PC-3 (cell line): ENCODE measurements around the gene ONECUT1. TPM values are rescaled to one million over a fixed set of nuclear protein-coding genes. Genes with fewer than 3 reads are reported as not detected.

ENCODE experiments used
- ATAC-seq: fragments of 200-7000 bp; cut with Tn5 transposase; 2 replicates; pipeline ENCODE4 v1.9.1; 2020; ENCODE audit warnings: mild to moderate bottlenecking, moderate library complexity
- BruUV-seq: library from RNA; stranded (reverse); fragments of 400-500 nt; replicated peaks from 2 replicates; lab custom pipeline; 2021; lab: Mats Ljungman, UMichigan
- CTCF ChIA-PET: fragments of 300-600 bp; sonication (Branson Sonifier 250); formaldehyde crosslinking; loops from one replicate; lab custom pipeline; 2022; ENCODE audit warnings: antibody characterized with exemption; lab: Charles Lee
- POLR2A ChIA-PET: fragments of 300-600 bp; sonication (Branson Sonifier 250); formaldehyde crosslinking; loops from one replicate; lab custom pipeline; 2022; ENCODE audit warnings: antibody characterized with exemption; ENCODE audit not compliant: unreplicated experiment; lab: Charles Lee
- DNase-seq: peaks from one replicate; pipeline ENCODE4 v3.0.0-alpha.2; 2015
- H2AFZ ChIP-seq: fragments of 300-600 bp; sonication (generic); 2 replicates; pipeline ENCODE4 v1.6.0; 2016; ENCODE audit warnings: antibody characterized with exemption, low read length
- H3F3A ChIP-seq: fragments of 300-600 bp; sonication (generic); one replicate; pipeline ENCODE4 v1.6.0; 2017; ENCODE audit warnings: antibody characterized with exemption, low read length, control low read depth, mild to moderate bottlenecking; ENCODE audit not compliant: unreplicated experiment
- H3K27ac ChIP-seq: fragments of 300-600 bp; sonication (generic); 2 replicates; pipeline ENCODE4 v1.5.1; 2016; ENCODE audit warnings: mild to moderate bottlenecking, low read length
- H3K27me3 ChIP-seq: fragments of 300-600 bp; sonication (generic); 2 replicates; pipeline ENCODE4 v1.6.1; 2016; ENCODE audit warnings: low read length, mixed read lengths
- H3K36me3 ChIP-seq: fragments of 300-600 bp; sonication (generic); 2 replicates; pipeline ENCODE4 v1.6.1; 2016; ENCODE audit warnings: low read depth, mixed run types, low read length, mixed read lengths
- H3K4me1 ChIP-seq: fragments of 300-600 bp; sonication (generic); 2 replicates; pipeline ENCODE4 v1.5.1; 2016; ENCODE audit warnings: low read length; ENCODE audit not compliant: insufficient read depth
- H3K4me2 ChIP-seq: fragments of 300-600 bp; sonication (generic); 2 replicates; pipeline ENCODE4 v1.6.0; 2016; ENCODE audit warnings: low read length
- H3K4me3 ChIP-seq: fragments of 300-600 bp; sonication (generic); 2 replicates; pipeline ENCODE4 v1.5.1; 2016; ENCODE audit warnings: mild to moderate bottlenecking, low read length, mixed read lengths
- H3K79me2 ChIP-seq: fragments of 300-600 bp; sonication (generic); 2 replicates; pipeline ENCODE4 v1.6.1; 2017; ENCODE audit warnings: low read length, mixed read lengths
- H3K9ac ChIP-seq: fragments of 300-600 bp; sonication (generic); 2 replicates; pipeline ENCODE4 v1.6.0; 2016; ENCODE audit warnings: mild to moderate bottlenecking, low read length
- H3K9me2 ChIP-seq: fragments of 300-600 bp; sonication (generic); replicated peaks from 2 replicates; pipeline ENCODE4 v1.6.1; 2016; ENCODE audit warnings: mixed run types, low read length, mixed read lengths
- H3K9me3 ChIP-seq: fragments of 300-600 bp; sonication (generic); 2 replicates; pipeline ENCODE4 v1.6.1; 2016; ENCODE audit warnings: low read length, mixed read lengths
- H4K20me1 ChIP-seq: fragments of 300-600 bp; sonication (generic); 2 replicates; pipeline ENCODE4 v1.6.1; 2016; ENCODE audit warnings: low read length, mixed read lengths
- CTCF ChIP-seq: fragments of 300-600 bp; sonication (generic); conservative IDR thresholded peaks from 2 replicates; pipeline ENCODE4 v1.5.1; 2017; ENCODE audit warnings: antibody characterized with exemption, low read depth, mild to moderate bottlenecking, low read length
- EZH2 ChIP-seq: fragments of 300-600 bp; sonication (generic); IDR thresholded peaks from one replicate; pipeline ENCODE4 v1.6.1; 2017; ENCODE audit warnings: antibody characterized with exemption, mild to moderate bottlenecking, low read length; ENCODE audit not compliant: unreplicated experiment
- EZH2phosphoT487 ChIP-seq: fragments of 300-600 bp; sonication (generic); IDR thresholded peaks from 2 replicates; pipeline ENCODE4 v1.6.1; 2018; ENCODE audit warnings: mild to moderate bottlenecking, antibody characterized with exemption, low read length, borderline replicate concordance
- intact Hi-C: fragments of 100-400 bp; cut with micrococcal nuclease; formaldehyde crosslinking; loops from 2 replicates; pipeline ENCODE4 v1.9.0; 2023
- total RNA-seq: library from RNA; depleted of rRNA; stranded (reverse); fragments of >200 nt; gene quantifications from 2 replicates; pipeline ENCODE4 v1.2.3, GENCODE V29; 2014

ONECUT1 gene
- total RNA-seq, 1 experiment from 2014 or later = not detected

- Histone ChIP-seq H3K9me3 (no peaks in the 10 kb centered on the region), H4K20me1 (no peaks in the 10 kb centered on the region), H3K9me2 (no peaks in the 10 kb centered on the region), H3F3A (no peaks in the 10 kb centered on the region), H3K79me2 (no peaks in the 10 kb centered on the region), H2AFZ (no peak overlapping the region), H3K27ac (no peak overlapping the region), H3K36me3 (no peaks in the 10 kb centered on the region), H3K4me1 (no peaks in the 10 kb centered on the region), H3K4me3 (no peak overlapping the region), H3K27me3 (no peaks in the 10 kb centered on the region), H3K4me2 (no peak overlapping the region), H3K9ac (no peak overlapping the region)
- no TSS peak for BruUV-seq
- ChIA-PET CTCF (no interaction called here), POLR2A (no interaction called here)
- ATAC-seq (no peak), DNase-seq (no peak)
- intact Hi-C loops = no loop called here
- TF ChIP-seq EZH2phosphoT487 (no peak), CTCF (no peak), EZH2 (no peak)
Measured at GRCh38 chr15:52717924-52718323, 72.2 kb downstream of the ONECUT1 start.

GRCh38 chr15:52717481-52717880 is 72.7 kb downstream of the ONECUT1 start:
- POLR2A ChIA-PET = no interaction called here
- no peak for ATAC-seq
- DNase-seq = no peak
- Histone ChIP-seq H3K9ac (no peak overlapping the region), H3K9me3 (no peaks in the 10 kb centered on the region), H3K27me3 (no peaks in the 10 kb centered on the region), H3K4me3 (no peak overlapping the region), H3K9me2 (no peaks in the 10 kb centered on the region), H3F3A (no peaks in the 10 kb centered on the region), H3K79me2 (no peaks in the 10 kb centered on the region), H3K36me3 (no peaks in the 10 kb centered on the region), H3K4me1 (no peaks in the 10 kb centered on the region), H3K4me2 (no peak overlapping the region), H3K27ac (no peak overlapping the region), H4K20me1 (no peaks in the 10 kb centered on the region), H2AFZ (no peak overlapping the region)
- intact Hi-C loops = no loop called here
- TF ChIP-seq EZH2phosphoT487 = no peak
- no peak for TF ChIP-seq EZH2
- TF ChIP-seq CTCF = no peak
- no TSS peak for BruUV-seq
- CTCF ChIA-PET = no interaction called here

GRCh38 chr15:52716536-52716935 is 73.6 kb downstream of the ONECUT1 start:
- H3K4me3 ChIP-seq = no peak overlapping the region
- H3K79me2 ChIP-seq = no peaks in the 10 kb centered on the region
- H3K4me1 ChIP-seq = no peaks in the 10 kb centered on the region
- DNase-seq (no peak), ATAC-seq (no peak)
- H3F3A ChIP-seq = no peaks in the 10 kb centered on the region
- H2AFZ ChIP-seq = no peak overlapping the region
- no TSS peak for BruUV-seq
- TF ChIP-seq EZH2phosphoT487 (no peak), EZH2 (no peak), CTCF (no peak)
- intact Hi-C loops = no loop called here
- CTCF ChIA-PET = no interaction called here
- no peaks in the 10 kb centered on the region for H3K36me3 ChIP-seq
- POLR2A ChIA-PET = no interaction called here
- H3K4me2 ChIP-seq = no peak overlapping the region
- no peaks in the 10 kb centered on the region for H3K27me3 ChIP-seq
- no peak overlapping the region for H3K27ac ChIP-seq
- no peak overlapping the region for H3K9ac ChIP-seq
- no peaks in the 10 kb centered on the region for H3K9me3 ChIP-seq
- no peaks in the 10 kb centered on the region for H4K20me1 ChIP-seq
- no peaks in the 10 kb centered on the region for H3K9me2 ChIP-seq
